GM12865 (cell line): ENCODE results near the gene INPP5E.

Source experiments
- DNase-seq: peaks from one replicate; pipeline ENCODE4 v3.0.0; 2010; ENCODE audit warnings: low read depth
- H3K4me3 ChIP-seq: 2 replicates; pipeline ENCODE4 v1.5.1; 2011; ENCODE audit warnings: mild to moderate bottlenecking, low read depth, low read length, control low read depth
- CTCF ChIP-seq: IDR thresholded peaks from 2 replicates; pipeline ENCODE4 v1.5.1; 2011; ENCODE audit warnings: low read length, control low read depth, low read depth, inconsistent platforms; ENCODE audit not compliant: insufficient read depth; ENCODE audit errors: missing control alignments

Gene INPP5E

GRCh38 chr9:136403538-136403914, 36.1 kb downstream of the INPP5E start:
- peak; percentile 83 for DNase-seq
- H3K4me3 ChIP-seq = peak overlapping the region; percentile 31
- no peak for TF ChIP-seq CTCF

- H3K4me3 ChIP-seq = no peak overlapping the region
- TF ChIP-seq CTCF = no peak
- no peak for DNase-seq
Observed at GRCh38 chr9:136402067-136402466, 37.6 kb downstream of the INPP5E start.

- no peak for TF ChIP-seq CTCF
- DNase-seq = no peak
Observed at GRCh38 chr9:136401173-136401922, 38.3 kb downstream of the INPP5E start.

GRCh38 chr9:136400038-136400834, 39.4 kb downstream of the INPP5E start, which contains the start of gene SNAPC4:
Gene SNAPC4, minus strand, starts transcription at chr9:136400170. Its CDS starts 1,742 bp downstream, at chr9:136398428.
- TF ChIP-seq CTCF = peak; percentile 87
- H3K4me3 ChIP-seq = peak within 1 kb of the TSS; percentile 95
- peak; percentile 94 for DNase-seq

More at GRCh38 chr9:136401173-136401922, 38.3 kb downstream of the INPP5E start:
- no peak overlapping the region for H3K4me3 ChIP-seq

GRCh38 chr9:136399176-136400037, 40.2 kb downstream of the INPP5E start:
- no peak for TF ChIP-seq CTCF
- H3K4me3 ChIP-seq = peak overlapping the region; percentile 95
- DNase-seq = peak; percentile 47

GRCh38 chr9:136398286-136398685, 41.4 kb downstream of the INPP5E start:
- TF ChIP-seq CTCF = no peak
- H3K4me3 ChIP-seq = no peak overlapping the region
- DNase-seq = no peak
